ENCODE data around the gene GUCD1. TPM values are rescaled to one million over a fixed set of nuclear protein-coding genes. Genes with fewer than 3 reads are reported as not detected.
"Not testable (repeated sequence)": the region's sequence is repeated elsewhere in the genome, so short reads cannot be mapped to it uniquely, and the experiment has no call there.

GUCD1 gene
- total RNA-seq, 2 donors from 2014 or later: 188 to 207 TPM

- TF ChIP-seq, protein P1, sequence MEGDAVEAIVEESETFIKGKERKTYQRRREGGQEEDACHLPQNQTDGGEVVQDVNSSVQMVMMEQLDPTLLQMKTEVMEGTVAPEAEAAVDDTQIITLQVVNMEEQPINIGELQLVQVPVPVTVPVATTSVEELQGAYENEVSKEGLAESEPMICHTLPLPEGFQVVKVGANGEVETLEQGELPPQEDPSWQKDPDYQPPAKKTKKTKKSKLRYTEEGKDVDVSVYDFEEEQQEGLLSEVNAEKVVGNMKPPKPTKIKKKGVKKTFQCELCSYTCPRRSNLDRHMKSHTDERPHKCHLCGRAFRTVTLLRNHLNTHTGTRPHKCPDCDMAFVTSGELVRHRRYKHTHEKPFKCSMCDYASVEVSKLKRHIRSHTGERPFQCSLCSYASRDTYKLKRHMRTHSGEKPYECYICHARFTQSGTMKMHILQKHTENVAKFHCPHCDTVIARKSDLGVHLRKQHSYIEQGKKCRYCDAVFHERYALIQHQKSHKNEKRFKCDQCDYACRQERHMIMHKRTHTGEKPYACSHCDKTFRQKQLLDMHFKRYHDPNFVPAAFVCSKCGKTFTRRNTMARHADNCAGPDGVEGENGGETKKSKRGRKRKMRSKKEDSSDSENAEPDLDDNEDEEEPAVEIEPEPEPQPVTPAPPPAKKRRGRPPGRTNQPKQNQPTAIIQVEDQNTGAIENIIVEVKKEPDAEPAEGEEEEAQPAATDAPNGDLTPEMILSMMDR (IDR thresholded peaks at IDR 0.05): no peak
- H3K36me3 ChIP-seq: peaks cover 12% of the 10 kb centered on the region
- no peaks in the 10 kb centered on the region for H3K4me1 ChIP-seq
- H3K27me3 ChIP-seq: no peaks in the 10 kb centered on the region
- no peak overlapping the region for H3K27ac ChIP-seq
- no peak overlapping the region for H3K4me3 ChIP-seq
- H3K9me3 ChIP-seq: no peaks in the 10 kb centered on the region
- H3K9ac ChIP-seq (ENCODE audit: low read depth in 2 of 2, low read length in 2 of 2): no peak overlapping the region
- intact Hi-C loops (cut with DNase I): no loop called here
- DNase-seq: no peak
Measured at GRCh38 chr22:24541681-24542515, 13.0 kb downstream of the GUCD1 start.

DNA sequence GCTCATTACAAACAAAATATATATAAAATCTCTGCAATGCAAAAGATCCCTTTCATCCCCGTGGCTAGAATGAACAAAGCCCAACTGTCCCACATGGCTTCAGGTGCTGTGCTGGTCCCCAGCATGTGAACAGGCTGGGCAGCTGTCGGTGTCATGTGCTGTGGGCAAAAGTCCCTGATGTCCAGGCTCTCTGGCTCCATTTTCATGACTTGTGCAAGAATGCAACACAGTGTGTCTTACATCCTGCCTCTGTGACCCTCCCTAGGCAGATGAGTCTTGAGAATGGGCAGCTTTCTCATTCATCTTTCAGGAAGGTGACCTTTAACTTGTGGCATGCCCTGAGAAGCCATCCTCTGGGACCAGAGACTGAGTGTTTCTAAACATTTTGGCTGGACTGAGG lies 14.5 kb downstream of the GUCD1 start:
- H3K36me3 ChIP-seq: peaks cover 11% of the 10 kb centered on the region
- H3K27me3 ChIP-seq: no peaks in the 10 kb centered on the region
- H3K27ac ChIP-seq: no peak overlapping the region
- TF ChIP-seq, protein P1 (IDR thresholded peaks at IDR 0.05): no peak
- H3K9ac ChIP-seq (ENCODE audit: low read depth in 2 of 2, low read length in 2 of 2): no peak overlapping the region
- intact Hi-C loops (cut with DNase I): no loop called here
- H3K4me3 ChIP-seq: no peak overlapping the region
- no peak for DNase-seq
- no peaks in the 10 kb centered on the region for H3K4me1 ChIP-seq
- H3K9me3 ChIP-seq: no peaks in the 10 kb centered on the region

DNA sequence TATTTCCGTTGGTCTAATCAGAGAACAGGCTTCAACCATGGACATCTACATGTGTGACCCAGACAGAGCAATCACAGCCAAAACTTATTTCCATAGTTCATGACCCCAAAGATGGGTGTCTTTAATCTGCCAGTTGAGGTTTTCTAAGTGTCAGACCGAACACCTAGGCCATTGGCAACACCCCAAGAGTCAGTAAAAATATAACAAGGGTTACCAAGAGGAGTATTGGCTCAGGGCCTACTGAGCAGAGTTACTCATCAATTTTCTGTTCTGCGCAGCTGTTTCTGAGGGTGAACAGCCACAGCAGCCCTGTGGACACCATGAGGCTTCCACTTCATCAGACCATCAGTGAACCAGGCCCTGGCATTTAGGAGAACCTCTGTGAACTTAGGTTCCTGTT lies 18.8 kb downstream of the GUCD1 start:
- DNase-seq: no peak
- Histone ChIP-seq H3K27me3 (no peaks in the 10 kb centered on the region), H3K9me3 (no peaks in the 10 kb centered on the region), H3K36me3 (no peaks in the 10 kb centered on the region), H3K4me1 (no peaks in the 10 kb centered on the region), H3K4me3 (no peak overlapping the region), H3K27ac (no peak overlapping the region), H3K9ac (ENCODE audit: low read depth in 2 of 2, low read length in 2 of 2) (no peak overlapping the region)
- intact Hi-C loops (cut with DNase I): no loop called here
- TF ChIP-seq, protein P1 (IDR thresholded peaks at IDR 0.05): no peak

DNA sequence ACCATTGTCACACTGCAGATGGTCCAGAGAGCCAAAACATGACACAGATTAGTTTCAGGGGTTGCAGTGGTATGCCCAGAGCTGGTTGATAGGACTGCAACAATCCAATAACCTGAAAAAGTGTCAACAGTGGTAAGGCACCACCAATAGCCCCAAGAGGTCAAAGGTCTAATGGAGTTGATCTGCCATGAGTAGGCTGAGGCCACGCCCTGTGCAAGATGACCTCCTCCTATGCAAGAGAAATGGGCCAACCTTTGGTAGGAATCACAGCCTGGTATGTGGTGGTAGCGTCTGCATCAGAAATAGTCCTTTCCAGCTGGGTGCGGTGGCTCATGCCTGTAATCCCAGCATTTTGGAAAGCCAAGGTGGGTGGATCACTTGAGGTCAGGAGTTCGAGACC lies 19.6 kb downstream of the GUCD1 start:
- no peaks in the 10 kb centered on the region for H3K9me3 ChIP-seq
- no peak overlapping the region for H3K4me3 ChIP-seq
- intact Hi-C loops (cut with DNase I): no loop called here
- TF ChIP-seq, protein P1 (IDR thresholded peaks at IDR 0.05): no peak
- no peak for DNase-seq
- no peaks in the 10 kb centered on the region for H3K27me3 ChIP-seq
- no peaks in the 10 kb centered on the region for H3K36me3 ChIP-seq
- H3K4me1 ChIP-seq: no peaks in the 10 kb centered on the region
- no peak overlapping the region for H3K27ac ChIP-seq
- H3K9ac ChIP-seq (ENCODE audit: low read depth in 2 of 2, low read length in 2 of 2): no peak overlapping the region

DNA sequence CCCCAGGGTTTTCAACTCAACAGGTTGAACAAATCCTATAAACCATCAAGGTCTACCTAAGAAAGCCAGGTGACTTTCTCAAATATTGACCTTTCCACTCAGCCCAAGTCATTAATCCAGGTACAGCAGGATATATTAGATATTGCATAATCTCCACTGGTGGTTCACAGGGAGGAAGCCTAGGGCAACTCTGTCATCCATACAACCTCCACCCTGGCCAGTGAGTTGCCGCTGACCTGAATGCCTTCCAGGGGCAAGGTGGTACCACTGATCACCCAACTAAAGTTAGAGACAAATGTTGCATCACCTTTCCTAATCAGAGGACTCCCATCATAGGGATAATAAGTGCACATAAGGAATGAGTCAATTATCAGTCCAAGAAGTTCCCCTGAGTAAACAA lies 22.9 kb downstream of the GUCD1 start:
- Histone ChIP-seq H3K27ac (no peak overlapping the region), H3K9me3 (no peaks in the 10 kb centered on the region), H3K4me3 (no peak overlapping the region), H3K4me1 (no peaks in the 10 kb centered on the region), H3K27me3 (no peaks in the 10 kb centered on the region), H3K36me3 (no peaks in the 10 kb centered on the region), H3K9ac (ENCODE audit: low read depth in 2 of 2, low read length in 2 of 2) (no peak overlapping the region)
- no peak for DNase-seq
- intact Hi-C loops (cut with DNase I): no loop called here
- TF ChIP-seq, protein P1 (IDR thresholded peaks at IDR 0.05): no peak

DNA sequence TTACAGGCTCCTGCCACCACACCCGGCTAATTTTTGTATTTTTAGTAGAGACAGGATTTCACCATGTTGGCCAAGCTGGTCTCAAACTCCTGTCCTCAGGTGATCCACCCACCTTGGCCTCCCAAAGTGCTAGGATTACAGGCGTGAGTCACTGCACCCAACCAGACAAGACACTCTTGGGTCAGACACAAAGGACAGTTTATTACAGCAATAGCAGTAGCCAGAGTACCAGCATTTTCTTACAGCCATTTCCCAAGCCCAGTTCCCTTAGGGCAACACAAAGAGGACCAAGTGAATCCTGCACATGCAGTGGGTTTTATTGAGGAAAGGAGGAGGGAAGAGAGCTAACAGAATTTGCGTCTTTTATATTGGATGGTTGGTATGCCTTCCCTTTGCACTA lies 24.0 kb downstream of the GUCD1 start:
- H3K27me3 ChIP-seq; H3K9ac ChIP-seq (ENCODE audit: low read depth in 2 of 2, low read length in 2 of 2); H3K27ac ChIP-seq; DNase-seq; H3K4me3 ChIP-seq; H3K9me3 ChIP-seq; H3K36me3 ChIP-seq; intact Hi-C loops (cut with DNase I); H3K4me1 ChIP-seq: not testable (repeated sequence)

Data from colonic mucosa (tissue), 4 donors.